Measurements from ENCODE around the gene PLGRKT. TPM values are rescaled to one million over a fixed set of nuclear protein-coding genes. Genes with fewer than 3 reads are reported as not detected.
A peak's percentile ranks its signal among the peaks of the same experiment; 100 is the strongest.

Gene PLGRKT
- total RNA-seq, 6 experiments from 2014 or later: 18.0 to 26.5 (median 21.4) TPM

- no peak overlapping the region for H3K4me3 Mint-ChIP-seq
- peaks cover 32% of the 10 kb centered on the region for H3K36me3 Mint-ChIP-seq (ENCODE audit: low read depth)
- H3K27me3 Mint-ChIP-seq (ENCODE audit: insufficient read depth): no peaks in the 10 kb centered on the region; the same call in 1 of the 2 replicates
- TF ChIP-seq CTCF (IDR thresholded peaks at IDR 0.05): peak; percentile 32; the same call in 1 of the 2 replicates
- peaks cover 22% of the 10 kb centered on the region for H3K4me1 Mint-ChIP-seq (ENCODE audit: low read depth)
- H3K9me3 Mint-ChIP-seq: peaks cover 17% of the 10 kb centered on the region
- DNase-seq: no peak
- H3K27ac Mint-ChIP-seq: no peak overlapping the region
Observed at GRCh38 chr9:5430912-5431311, 6.8 kb downstream of the PLGRKT start.

- H3K9me3 Mint-ChIP-seq: peaks cover 12% of the 10 kb centered on the region
- TF ChIP-seq CTCF (IDR thresholded peaks at IDR 0.05): no peak
- H3K4me3 Mint-ChIP-seq: no peak overlapping the region
- H3K27me3 Mint-ChIP-seq (ENCODE audit: insufficient read depth): no peaks in the 10 kb centered on the region; the same call in 1 of the 2 replicates
- peaks cover 23% of the 10 kb centered on the region for H3K36me3 Mint-ChIP-seq (ENCODE audit: low read depth)
- no peak for DNase-seq
- peaks cover 18% of the 10 kb centered on the region for H3K4me1 Mint-ChIP-seq (ENCODE audit: low read depth)
- H3K27ac Mint-ChIP-seq: no peak overlapping the region
Observed at GRCh38 chr9:5429873-5430564, 7.7 kb downstream of the PLGRKT start.

DNA sequence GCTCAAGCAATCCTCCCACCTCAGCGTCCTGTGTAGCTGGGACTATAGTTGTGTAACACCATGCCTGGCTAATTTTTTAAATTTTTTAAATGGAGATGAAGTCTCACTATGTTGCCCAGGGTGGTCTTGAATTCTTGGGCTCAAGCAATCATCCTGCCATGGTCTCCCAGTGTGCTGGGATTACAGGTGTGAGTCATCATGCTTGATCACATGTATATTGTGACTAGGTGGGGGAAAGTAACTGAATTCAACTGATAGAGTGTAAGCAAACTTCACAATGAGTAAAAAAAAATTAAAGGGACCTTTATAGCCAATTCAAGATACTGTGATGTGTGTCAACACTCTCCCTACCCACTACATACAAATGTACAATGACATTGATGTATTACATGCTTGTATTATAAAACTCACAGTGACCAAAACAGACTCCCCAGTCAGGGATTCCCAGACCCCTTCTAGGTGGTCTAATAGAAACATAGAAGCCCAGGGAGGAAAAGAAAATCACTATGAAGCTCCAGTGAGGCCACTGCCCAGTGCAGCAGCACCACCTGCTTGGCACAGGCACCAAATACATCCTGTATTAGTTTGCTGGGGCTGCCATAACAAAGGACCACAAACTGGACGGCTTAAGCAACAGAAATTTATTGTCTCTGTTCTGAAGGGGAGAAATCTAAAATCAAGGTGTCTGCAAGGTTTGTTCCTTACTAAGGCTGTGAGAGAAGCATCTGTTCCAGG is 8.8 kb downstream of the PLGRKT start:
- Mint-ChIP-seq H3K36me3 (ENCODE audit: low read depth) (peaks cover 18% of the 10 kb centered on the region; the same call in 1 of the 2 replicates), H3K27me3 (ENCODE audit: insufficient read depth) (no peaks in the 10 kb centered on the region; the same call in 1 of the 2 replicates), H3K9me3 (peaks cover 8% of the 10 kb centered on the region; the same call in 1 of the 2 replicates), H3K4me1 (ENCODE audit: low read depth) (peaks cover 18% of the 10 kb centered on the region), H3K27ac (no peak overlapping the region), H3K4me3 (no peak overlapping the region)
- DNase-seq: no peak
- TF ChIP-seq CTCF (IDR thresholded peaks at IDR 0.05): no peak

- Mint-ChIP-seq H3K4me1 (ENCODE audit: low read depth) (peaks cover 18% of the 10 kb centered on the region), H3K27me3 (ENCODE audit: insufficient read depth) (no peaks in the 10 kb centered on the region; the same call in 1 of the 2 replicates), H3K27ac (no peak overlapping the region), H3K4me3 (no peak overlapping the region), H3K36me3 (ENCODE audit: low read depth) (peaks cover 16% of the 10 kb centered on the region; the same call in 1 of the 2 replicates), H3K9me3 (peaks cover 6% of the 10 kb centered on the region; the same call in 1 of the 2 replicates)
- no peak for DNase-seq
- no peak for TF ChIP-seq CTCF (IDR thresholded peaks at IDR 0.05)
Observed at GRCh38 chr9:5428172-5428571, 9.6 kb downstream of the PLGRKT start.

- Mint-ChIP-seq H3K27ac (no peak overlapping the region), H3K4me3 (no peak overlapping the region), H3K36me3 (ENCODE audit: low read depth) (0 out of 2 replicates have a peak, but pooled peaks cover 14% of the 10 kb centered on the region), H3K27me3 (ENCODE audit: insufficient read depth) (no peaks in the 10 kb centered on the region; the same call in 1 of the 2 replicates), H3K9me3 (no peaks in the 10 kb centered on the region), H3K4me1 (ENCODE audit: low read depth) (peaks cover 18% of the 10 kb centered on the region)
- DNase-seq: no peak
- TF ChIP-seq CTCF (IDR thresholded peaks at IDR 0.05): no peak
Observed at GRCh38 chr9:5427005-5427404, 10.7 kb downstream of the PLGRKT start.

Data from HFFc6 (cell line).